ENCODE results near the gene ATP13A3.

ATP13A3 gene

GRCh38 chr3:194389269-194389668, 97.5 kb downstream of the ATP13A3 start:
- no peak overlapping the region for H3K27ac ChIP-seq (ENCODE audit: low read depth in 2 of 2, low read length in 2 of 2)
- peaks cover 0 to 4% of the 10 kb centered on the region in 2 donors for H3K4me1 ChIP-seq (ENCODE audit: control insufficient read depth in 2 of 2, insufficient read depth in 2 of 2, low read length in 2 of 2)
- no peaks in the 10 kb centered on the region for H3K9me3 ChIP-seq (ENCODE audit: control insufficient read depth in 2 of 2, low read length in 2 of 2)
- H3K9ac ChIP-seq (ENCODE audit: low read depth in 1 of 2, low read length in 2 of 2): no peak overlapping the region
- H3K4me3 ChIP-seq (ENCODE audit: low read length in 2 of 2): no peak overlapping the region
- H3K36me3 ChIP-seq (ENCODE audit: control insufficient read depth in 2 of 2, insufficient read depth in 2 of 2, low read length in 2 of 2): no peaks in the 10 kb centered on the region
- no peaks in the 10 kb centered on the region for H3K27me3 ChIP-seq (ENCODE audit: control insufficient read depth in 2 of 2, insufficient read depth in 2 of 2, low read length in 2 of 2)

- H3K36me3 ChIP-seq (ENCODE audit: control insufficient read depth in 2 of 2, insufficient read depth in 2 of 2, low read length in 2 of 2): no peaks in the 10 kb centered on the region
- H3K9me3 ChIP-seq (ENCODE audit: control insufficient read depth in 2 of 2, low read length in 2 of 2): no peaks in the 10 kb centered on the region
- H3K27ac ChIP-seq (ENCODE audit: low read depth in 2 of 2, low read length in 2 of 2): no peak overlapping the region
Observed at GRCh38 chr3:194387926-194388418, 98.8 kb downstream of the ATP13A3 start.

GRCh38 chr3:194387276-194387675, 99.5 kb downstream of the ATP13A3 start:
- no peaks in the 10 kb centered on the region for H3K9me3 ChIP-seq (ENCODE audit: control insufficient read depth in 2 of 2, low read length in 2 of 2)
- H3K36me3 ChIP-seq (ENCODE audit: control insufficient read depth in 2 of 2, insufficient read depth in 2 of 2, low read length in 2 of 2): no peaks in the 10 kb centered on the region
- no peak overlapping the region for H3K27ac ChIP-seq (ENCODE audit: low read depth in 2 of 2, low read length in 2 of 2)
- no peaks in the 10 kb centered on the region for H3K4me1 ChIP-seq (ENCODE audit: control insufficient read depth in 2 of 2, insufficient read depth in 2 of 2, low read length in 2 of 2)
- H3K9ac ChIP-seq (ENCODE audit: low read depth in 1 of 2, low read length in 2 of 2): no peak overlapping the region
- H3K27me3 ChIP-seq (ENCODE audit: control insufficient read depth in 2 of 2, insufficient read depth in 2 of 2, low read length in 2 of 2): no peaks in the 10 kb centered on the region
- no peak overlapping the region for H3K4me3 ChIP-seq (ENCODE audit: low read length in 2 of 2)

More at GRCh38 chr3:194387926-194388418, 98.8 kb downstream of the ATP13A3 start:
- Histone ChIP-seq H3K4me1 (ENCODE audit: control insufficient read depth in 2 of 2, insufficient read depth in 2 of 2, low read length in 2 of 2) (peaks cover 0 to 4% of the 10 kb centered on the region in 2 donors), H3K4me3 (ENCODE audit: low read length in 2 of 2) (no peak overlapping the region), H3K9ac (ENCODE audit: low read depth in 1 of 2, low read length in 2 of 2) (no peak overlapping the region), H3K27me3 (ENCODE audit: control insufficient read depth in 2 of 2, insufficient read depth in 2 of 2, low read length in 2 of 2) (no peaks in the 10 kb centered on the region)

- H3K9ac ChIP-seq (ENCODE audit: low read depth in 1 of 2, low read length in 2 of 2): no peak overlapping the region
- H3K4me3 ChIP-seq (ENCODE audit: low read length in 2 of 2): no peak overlapping the region
- no peak overlapping the region for H3K27ac ChIP-seq (ENCODE audit: low read depth in 2 of 2, low read length in 2 of 2)
- no peaks in the 10 kb centered on the region for H3K9me3 ChIP-seq (ENCODE audit: control insufficient read depth in 2 of 2, low read length in 2 of 2)
- H3K27me3 ChIP-seq (ENCODE audit: control insufficient read depth in 2 of 2, insufficient read depth in 2 of 2, low read length in 2 of 2): no peaks in the 10 kb centered on the region
- no peaks in the 10 kb centered on the region for H3K4me1 ChIP-seq (ENCODE audit: control insufficient read depth in 2 of 2, insufficient read depth in 2 of 2, low read length in 2 of 2)
- no peaks in the 10 kb centered on the region for H3K36me3 ChIP-seq (ENCODE audit: control insufficient read depth in 2 of 2, insufficient read depth in 2 of 2, low read length in 2 of 2)
Observed at GRCh38 chr3:194386648-194387047, 100.2 kb downstream of the ATP13A3 start.

- H3K27me3 ChIP-seq (ENCODE audit: control insufficient read depth in 2 of 2, insufficient read depth in 2 of 2, low read length in 2 of 2): no peaks in the 10 kb centered on the region
- H3K27ac ChIP-seq (ENCODE audit: low read depth in 2 of 2, low read length in 2 of 2): no peak overlapping the region
- no peaks in the 10 kb centered on the region for H3K9me3 ChIP-seq (ENCODE audit: control insufficient read depth in 2 of 2, low read length in 2 of 2)
- H3K4me3 ChIP-seq (ENCODE audit: low read length in 2 of 2): no peak overlapping the region
- H3K36me3 ChIP-seq (ENCODE audit: control insufficient read depth in 2 of 2, insufficient read depth in 2 of 2, low read length in 2 of 2): no peaks in the 10 kb centered on the region
- no peaks in the 10 kb centered on the region for H3K4me1 ChIP-seq (ENCODE audit: control insufficient read depth in 2 of 2, insufficient read depth in 2 of 2, low read length in 2 of 2)
- no peak overlapping the region for H3K9ac ChIP-seq (ENCODE audit: low read depth in 1 of 2, low read length in 2 of 2)
Observed at GRCh38 chr3:194386066-194386465, 100.7 kb downstream of the ATP13A3 start.

GRCh38 chr3:194384569-194385001, 102.2 kb downstream of the ATP13A3 start:
- H3K27ac ChIP-seq (ENCODE audit: low read depth in 2 of 2, low read length in 2 of 2): no peak overlapping the region
- no peak overlapping the region for H3K9ac ChIP-seq (ENCODE audit: low read depth in 1 of 2, low read length in 2 of 2)
- H3K4me3 ChIP-seq (ENCODE audit: low read length in 2 of 2): no peak overlapping the region
- H3K27me3 ChIP-seq (ENCODE audit: control insufficient read depth in 2 of 2, insufficient read depth in 2 of 2, low read length in 2 of 2): no peaks in the 10 kb centered on the region
- no peaks in the 10 kb centered on the region for H3K9me3 ChIP-seq (ENCODE audit: control insufficient read depth in 2 of 2, low read length in 2 of 2)
- no peaks in the 10 kb centered on the region for H3K36me3 ChIP-seq (ENCODE audit: control insufficient read depth in 2 of 2, insufficient read depth in 2 of 2, low read length in 2 of 2)
- no peaks in the 10 kb centered on the region for H3K4me1 ChIP-seq (ENCODE audit: control insufficient read depth in 2 of 2, insufficient read depth in 2 of 2, low read length in 2 of 2)

GRCh38 chr3:194384156-194384555, 102.6 kb downstream of the ATP13A3 start:
- H3K4me3 ChIP-seq (ENCODE audit: low read length in 2 of 2): no peak overlapping the region
- no peak overlapping the region for H3K27ac ChIP-seq (ENCODE audit: low read depth in 2 of 2, low read length in 2 of 2)
- no peaks in the 10 kb centered on the region for H3K9me3 ChIP-seq (ENCODE audit: control insufficient read depth in 2 of 2, low read length in 2 of 2)
- H3K27me3 ChIP-seq (ENCODE audit: control insufficient read depth in 2 of 2, insufficient read depth in 2 of 2, low read length in 2 of 2): no peaks in the 10 kb centered on the region
- no peaks in the 10 kb centered on the region for H3K4me1 ChIP-seq (ENCODE audit: control insufficient read depth in 2 of 2, insufficient read depth in 2 of 2, low read length in 2 of 2)
- H3K9ac ChIP-seq (ENCODE audit: low read depth in 1 of 2, low read length in 2 of 2): no peak overlapping the region
- no peaks in the 10 kb centered on the region for H3K36me3 ChIP-seq (ENCODE audit: control insufficient read depth in 2 of 2, insufficient read depth in 2 of 2, low read length in 2 of 2)

GRCh38 chr3:194383276-194383940, 103.4 kb downstream of the ATP13A3 start:
- H3K27ac ChIP-seq (ENCODE audit: low read depth in 2 of 2, low read length in 2 of 2): no peak overlapping the region
- no peaks in the 10 kb centered on the region for H3K27me3 ChIP-seq (ENCODE audit: control insufficient read depth in 2 of 2, insufficient read depth in 2 of 2, low read length in 2 of 2)
- H3K36me3 ChIP-seq (ENCODE audit: control insufficient read depth in 2 of 2, insufficient read depth in 2 of 2, low read length in 2 of 2): no peaks in the 10 kb centered on the region
- no peaks in the 10 kb centered on the region for H3K9me3 ChIP-seq (ENCODE audit: control insufficient read depth in 2 of 2, low read length in 2 of 2)
- no peaks in the 10 kb centered on the region for H3K4me1 ChIP-seq (ENCODE audit: control insufficient read depth in 2 of 2, insufficient read depth in 2 of 2, low read length in 2 of 2)
- no peak overlapping the region for H3K9ac ChIP-seq (ENCODE audit: low read depth in 1 of 2, low read length in 2 of 2)
- H3K4me3 ChIP-seq (ENCODE audit: low read length in 2 of 2): no peak overlapping the region

- H3K9me3 ChIP-seq (ENCODE audit: control insufficient read depth in 2 of 2, low read length in 2 of 2): no peaks in the 10 kb centered on the region
- H3K4me1 ChIP-seq (ENCODE audit: control insufficient read depth in 2 of 2, insufficient read depth in 2 of 2, low read length in 2 of 2): no peaks in the 10 kb centered on the region
- H3K27me3 ChIP-seq (ENCODE audit: control insufficient read depth in 2 of 2, insufficient read depth in 2 of 2, low read length in 2 of 2): no peaks in the 10 kb centered on the region
- no peaks in the 10 kb centered on the region for H3K36me3 ChIP-seq (ENCODE audit: control insufficient read depth in 2 of 2, insufficient read depth in 2 of 2, low read length in 2 of 2)
- H3K4me3 ChIP-seq (ENCODE audit: low read length in 2 of 2): no peak overlapping the region
- no peak overlapping the region for H3K9ac ChIP-seq (ENCODE audit: low read depth in 1 of 2, low read length in 2 of 2)
- H3K27ac ChIP-seq (ENCODE audit: low read depth in 2 of 2, low read length in 2 of 2): no peak overlapping the region
Observed at GRCh38 chr3:194382892-194383223, 103.9 kb downstream of the ATP13A3 start.

- no peaks in the 10 kb centered on the region for H3K36me3 ChIP-seq (ENCODE audit: control insufficient read depth in 2 of 2, insufficient read depth in 2 of 2, low read length in 2 of 2)
- no peak overlapping the region for H3K9ac ChIP-seq (ENCODE audit: low read depth in 1 of 2, low read length in 2 of 2)
- H3K4me1 ChIP-seq (ENCODE audit: control insufficient read depth in 2 of 2, insufficient read depth in 2 of 2, low read length in 2 of 2): no peaks in the 10 kb centered on the region
- H3K4me3 ChIP-seq (ENCODE audit: low read length in 2 of 2): no peak overlapping the region
- H3K9me3 ChIP-seq (ENCODE audit: control insufficient read depth in 2 of 2, low read length in 2 of 2): no peaks in the 10 kb centered on the region
- no peak overlapping the region for H3K27ac ChIP-seq (ENCODE audit: low read depth in 2 of 2, low read length in 2 of 2)
- no peaks in the 10 kb centered on the region for H3K27me3 ChIP-seq (ENCODE audit: control insufficient read depth in 2 of 2, insufficient read depth in 2 of 2, low read length in 2 of 2)
Observed at GRCh38 chr3:194382196-194382891, 104.5 kb downstream of the ATP13A3 start.

All from mucosa of rectum (tissue), 2 donors.